ENCODE data around the gene OTUB2.

GRCh38 chr14:94022532-94023411 lies 3.4 kb upstream of the OTUB2 start:
- TF ChIP-seq CTCF (IDR thresholded peaks at IDR 0.05) = no peak
- TF ChIP-seq, protein P1, sequence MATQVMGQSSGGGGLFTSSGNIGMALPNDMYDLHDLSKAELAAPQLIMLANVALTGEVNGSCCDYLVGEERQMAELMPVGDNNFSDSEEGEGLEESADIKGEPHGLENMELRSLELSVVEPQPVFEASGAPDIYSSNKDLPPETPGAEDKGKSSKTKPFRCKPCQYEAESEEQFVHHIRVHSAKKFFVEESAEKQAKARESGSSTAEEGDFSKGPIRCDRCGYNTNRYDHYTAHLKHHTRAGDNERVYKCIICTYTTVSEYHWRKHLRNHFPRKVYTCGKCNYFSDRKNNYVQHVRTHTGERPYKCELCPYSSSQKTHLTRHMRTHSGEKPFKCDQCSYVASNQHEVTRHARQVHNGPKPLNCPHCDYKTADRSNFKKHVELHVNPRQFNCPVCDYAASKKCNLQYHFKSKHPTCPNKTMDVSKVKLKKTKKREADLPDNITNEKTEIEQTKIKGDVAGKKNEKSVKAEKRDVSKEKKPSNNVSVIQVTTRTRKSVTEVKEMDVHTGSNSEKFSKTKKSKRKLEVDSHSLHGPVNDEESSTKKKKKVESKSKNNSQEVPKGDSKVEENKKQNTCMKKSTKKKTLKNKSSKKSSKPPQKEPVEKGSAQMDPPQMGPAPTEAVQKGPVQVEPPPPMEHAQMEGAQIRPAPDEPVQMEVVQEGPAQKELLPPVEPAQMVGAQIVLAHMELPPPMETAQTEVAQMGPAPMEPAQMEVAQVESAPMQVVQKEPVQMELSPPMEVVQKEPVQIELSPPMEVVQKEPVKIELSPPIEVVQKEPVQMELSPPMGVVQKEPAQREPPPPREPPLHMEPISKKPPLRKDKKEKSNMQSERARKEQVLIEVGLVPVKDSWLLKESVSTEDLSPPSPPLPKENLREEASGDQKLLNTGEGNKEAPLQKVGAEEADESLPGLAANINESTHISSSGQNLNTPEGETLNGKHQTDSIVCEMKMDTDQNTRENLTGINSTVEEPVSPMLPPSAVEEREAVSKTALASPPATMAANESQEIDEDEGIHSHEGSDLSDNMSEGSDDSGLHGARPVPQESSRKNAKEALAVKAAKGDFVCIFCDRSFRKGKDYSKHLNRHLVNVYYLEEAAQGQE (IDR thresholded peaks at IDR 0.05; ENCODE audit: insufficient read depth in 1 of 2, low read depth in 2 of 2, low read length in 1 of 2) = no peak
